AG09319 (cell line): ENCODE measurements around the gene HBD.

Experiments
- DNase-seq: peaks from one replicate; pipeline ENCODE4 v3.0.0-alpha.2; 2010; ENCODE audit warnings: low read depth; ENCODE audit errors: extremely low read depth
- TF ChIP-seq, protein P1 (sequence below): IDR thresholded peaks from 2 replicates; pipeline ENCODE4 v1.5.1; 2011; ENCODE audit warnings: low read depth, mild to moderate bottlenecking, inconsistent platforms, low read length, moderate library complexity

Gene HBD

DNA sequence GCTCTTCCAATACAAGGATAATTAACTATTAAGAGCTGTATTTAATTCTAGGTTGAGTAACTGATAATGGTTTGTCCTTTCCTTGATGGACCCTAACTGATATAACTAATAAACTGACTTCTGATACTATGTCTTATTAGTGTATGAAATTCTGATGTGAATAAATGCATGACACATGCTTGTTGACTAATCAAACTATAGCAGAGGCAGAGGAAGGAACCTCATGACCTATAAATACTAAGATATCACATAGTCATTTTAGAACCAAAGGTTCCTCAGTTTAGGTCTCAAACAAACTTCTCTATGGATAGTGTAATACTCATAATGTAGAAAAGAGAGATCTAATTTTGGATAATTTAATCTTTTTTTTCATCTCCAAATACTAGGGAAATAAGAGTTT lies 4.8 kb upstream of the HBD start:
- TF ChIP-seq, protein P1, sequence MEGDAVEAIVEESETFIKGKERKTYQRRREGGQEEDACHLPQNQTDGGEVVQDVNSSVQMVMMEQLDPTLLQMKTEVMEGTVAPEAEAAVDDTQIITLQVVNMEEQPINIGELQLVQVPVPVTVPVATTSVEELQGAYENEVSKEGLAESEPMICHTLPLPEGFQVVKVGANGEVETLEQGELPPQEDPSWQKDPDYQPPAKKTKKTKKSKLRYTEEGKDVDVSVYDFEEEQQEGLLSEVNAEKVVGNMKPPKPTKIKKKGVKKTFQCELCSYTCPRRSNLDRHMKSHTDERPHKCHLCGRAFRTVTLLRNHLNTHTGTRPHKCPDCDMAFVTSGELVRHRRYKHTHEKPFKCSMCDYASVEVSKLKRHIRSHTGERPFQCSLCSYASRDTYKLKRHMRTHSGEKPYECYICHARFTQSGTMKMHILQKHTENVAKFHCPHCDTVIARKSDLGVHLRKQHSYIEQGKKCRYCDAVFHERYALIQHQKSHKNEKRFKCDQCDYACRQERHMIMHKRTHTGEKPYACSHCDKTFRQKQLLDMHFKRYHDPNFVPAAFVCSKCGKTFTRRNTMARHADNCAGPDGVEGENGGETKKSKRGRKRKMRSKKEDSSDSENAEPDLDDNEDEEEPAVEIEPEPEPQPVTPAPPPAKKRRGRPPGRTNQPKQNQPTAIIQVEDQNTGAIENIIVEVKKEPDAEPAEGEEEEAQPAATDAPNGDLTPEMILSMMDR = no peak
- DNase-seq = no peak

DNA sequence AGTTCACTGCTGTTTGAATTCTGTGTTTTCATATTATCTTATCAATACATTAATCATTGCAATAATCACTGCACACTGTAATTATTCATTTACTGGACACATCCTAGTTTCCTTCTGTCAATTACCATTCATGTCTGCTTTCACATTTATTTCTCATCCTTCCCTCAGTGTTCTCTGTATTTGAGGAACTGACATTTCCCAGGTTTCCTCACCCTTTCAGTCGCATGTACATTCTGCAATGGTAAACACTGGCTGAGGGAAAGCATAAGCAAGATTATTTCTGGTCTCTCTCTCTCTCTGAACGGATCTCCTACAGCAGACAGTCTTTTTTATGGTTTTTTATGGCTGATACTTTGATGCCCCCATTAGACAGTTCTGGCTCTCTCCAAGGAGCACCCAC lies 4.2 kb upstream of the HBD start:
- TF ChIP-seq, protein P1 = no peak
- no peak for DNase-seq

DNA sequence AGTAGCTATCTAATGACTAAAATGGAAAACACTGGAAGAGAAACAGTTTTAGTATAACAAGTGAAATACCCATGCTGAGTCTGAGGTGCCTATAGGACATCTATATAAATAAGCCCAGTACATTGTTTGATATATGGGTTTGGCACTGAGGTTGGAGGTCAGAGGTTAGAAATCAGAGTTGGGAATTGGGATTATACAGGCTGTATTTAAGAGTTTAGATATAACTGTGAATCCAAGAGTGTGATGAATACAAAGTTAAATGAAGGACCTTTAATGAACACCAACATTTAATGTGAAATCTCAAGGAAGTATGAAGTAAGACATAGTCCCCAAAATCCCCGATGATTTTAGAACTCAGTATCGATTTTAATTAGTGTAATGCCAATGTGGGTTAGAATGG lies 3.1 kb upstream of the HBD start:
- no peak for DNase-seq
- TF ChIP-seq, protein P1 = no peak

DNA sequence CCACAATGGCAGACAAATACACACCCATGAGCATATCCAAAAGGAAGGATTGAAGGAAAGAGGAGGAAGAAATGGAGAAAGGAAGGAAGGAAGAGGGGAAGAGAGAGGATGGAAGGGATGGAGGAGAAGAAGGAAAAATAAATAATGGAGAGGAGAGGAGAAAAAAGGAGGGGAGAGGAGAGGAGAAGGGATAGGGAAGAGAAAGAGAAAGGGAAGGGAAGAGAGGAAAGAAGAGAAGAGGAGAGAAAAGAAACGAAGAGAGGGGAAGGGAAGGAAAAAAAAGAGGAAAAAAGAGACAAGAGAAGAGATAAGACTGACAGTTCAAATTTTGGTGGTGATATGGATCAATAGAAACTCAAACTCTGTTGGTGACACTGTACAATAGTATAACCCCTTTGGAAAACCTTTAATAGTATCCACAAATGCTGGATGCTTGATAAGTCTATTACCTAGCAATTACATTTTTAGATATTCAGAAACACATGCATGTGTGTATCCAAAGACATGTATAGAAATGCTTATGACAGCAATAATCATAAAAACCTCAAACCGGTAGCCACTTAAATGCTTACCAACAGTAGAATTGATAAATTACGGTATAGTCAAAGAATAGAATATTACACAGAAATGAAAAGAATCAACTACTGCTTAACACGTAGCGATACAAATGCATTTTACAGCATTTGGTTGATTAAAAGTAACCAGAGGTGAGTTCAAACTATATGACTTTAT lies 1.2 kb upstream of the HBD start:
- DNase-seq = no peak
- TF ChIP-seq, protein P1 = no peak

DNA sequence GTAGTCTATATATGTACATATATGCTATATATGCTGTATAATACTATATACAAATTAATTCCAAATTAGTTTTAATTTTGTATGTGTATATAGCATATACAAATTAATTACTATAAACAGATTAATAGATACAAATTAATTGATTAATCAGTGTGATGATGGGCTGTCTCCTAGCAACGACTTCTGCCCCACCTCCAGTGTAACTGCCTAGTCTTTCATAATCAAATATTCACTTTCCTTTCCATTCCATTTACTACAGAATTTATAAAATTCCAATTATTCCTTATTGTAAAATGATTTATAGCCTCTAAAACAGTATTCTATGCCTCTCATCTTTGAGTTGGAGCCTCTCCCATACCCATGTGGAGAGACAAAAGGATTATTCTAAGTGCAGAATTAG lies 976 bp downstream of the HBD start:
- DNase-seq = no peak
- TF ChIP-seq, protein P1 = no peak

DNA sequence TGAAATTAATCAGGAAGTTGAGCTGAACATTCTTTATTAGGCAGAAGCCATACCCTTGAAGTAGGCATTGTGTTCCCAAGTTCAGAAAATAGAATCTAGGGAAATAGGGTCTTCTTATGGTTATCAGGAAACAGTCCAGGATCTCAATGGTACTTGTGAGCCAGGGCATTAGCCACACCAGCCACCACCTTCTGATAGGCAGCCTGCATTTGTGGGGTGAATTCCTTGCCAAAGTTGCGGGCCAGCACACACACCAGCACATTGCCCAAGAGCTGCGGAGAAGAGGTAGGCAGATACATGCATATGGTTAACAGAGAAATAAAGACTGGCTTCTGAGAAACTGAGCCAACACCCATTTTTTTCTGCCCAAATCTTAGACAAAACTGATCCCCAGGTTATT lies 1.5 kb downstream of the HBD start:
- TF ChIP-seq, protein P1 = no peak
- no peak for DNase-seq

DNA sequence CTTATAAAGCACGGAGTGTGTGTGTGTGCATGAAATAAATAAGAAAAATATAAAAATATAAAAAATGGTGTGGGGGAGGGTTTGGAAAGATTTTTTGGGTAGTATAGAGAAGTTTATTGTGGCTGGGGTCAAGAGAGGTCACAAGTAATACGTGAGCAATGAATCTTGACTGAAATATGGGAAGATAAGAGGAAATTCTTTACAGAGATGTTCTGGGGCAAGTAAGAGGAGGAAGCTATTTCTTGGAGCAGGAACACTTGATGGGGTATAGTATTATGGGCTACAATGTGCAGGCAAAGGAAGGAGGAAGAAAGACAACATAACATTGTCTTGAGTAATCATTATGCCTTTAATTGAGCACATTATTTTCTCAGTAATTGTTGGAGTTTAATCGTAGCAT lies 2.1 kb downstream of the HBD start:
- DNase-seq = no peak

More for the DNA sequence above, 2.1 kb downstream of the HBD start:
- TF ChIP-seq, protein P1 = no peak
